Cardiac septum (tissue), 1 donor: ENCODE measurements around the gene GDF7. TPM values are rescaled to one million over a fixed set of nuclear protein-coding genes. Genes with fewer than 3 reads are reported as not detected.

Source experiments
- DNase-seq: peaks from one replicate; pipeline ENCODE4 v3.0.0-alpha.2; 2020; ENCODE audit warnings: low spot score
- intact Hi-C: fragments of 100-400 bp; cut with DNase I; formaldehyde crosslinking; loops from one replicate; pipeline ENCODE4 v1.14.0; 2022
- total RNA-seq: library from RNA; stranded (reverse); fragmentation: NEBNext Ultra II Directional; extraction: Animal tissue kit (Norgen Biotek cat#: 25700); gene quantifications from one replicate; pipeline ENCODE4 v1.2.1, GENCODE V29; 2021
- donor health status: DM: no; HTN: no; CAD: no.

The GDF7 gene
- total RNA-seq, 1 donor from 2014 or later = 0.94 TPM

DNA sequence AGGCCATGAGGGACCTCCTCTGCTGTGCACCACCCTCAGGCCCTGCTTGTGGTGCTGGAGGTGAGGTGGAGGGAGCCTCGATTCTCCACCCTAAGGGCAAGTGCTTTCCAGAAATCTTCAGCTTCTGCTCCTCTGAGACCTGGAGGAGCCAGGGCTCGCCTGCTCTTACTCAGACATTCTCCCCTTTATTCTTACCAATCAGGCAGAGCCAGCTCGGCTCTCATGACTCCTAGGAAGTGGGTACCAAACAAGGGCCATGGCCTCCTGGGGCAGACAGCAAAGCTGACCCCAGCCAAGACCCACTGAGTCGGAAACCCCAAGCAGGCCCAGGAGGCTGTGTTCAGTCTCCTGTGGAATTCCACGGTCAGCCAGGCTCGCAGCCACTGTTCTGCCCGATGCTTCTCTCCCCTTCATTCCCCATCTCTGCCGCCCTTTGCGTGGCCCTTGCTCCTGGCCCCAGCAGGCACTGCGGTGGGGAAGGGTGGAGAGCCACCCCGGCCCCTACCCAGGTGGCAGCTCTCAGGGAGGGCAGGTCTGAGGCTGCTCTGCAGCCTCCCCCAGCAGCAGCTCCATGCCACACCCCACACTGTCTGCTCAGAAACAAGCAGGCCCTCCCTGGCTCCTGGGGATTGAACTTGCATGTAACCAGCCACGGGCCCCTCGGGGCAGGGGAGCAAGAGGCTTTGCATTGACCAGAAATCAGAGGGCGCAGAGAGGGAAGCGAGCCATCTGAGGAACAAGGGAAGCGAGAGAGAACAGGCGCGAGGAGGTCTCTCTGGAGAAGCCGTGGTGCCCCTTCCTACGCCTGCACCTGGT lies 40.0 kb upstream of the GDF7 start:
- DNase-seq = peak; percentile 63
- intact Hi-C loops = no loop called here

DNA sequence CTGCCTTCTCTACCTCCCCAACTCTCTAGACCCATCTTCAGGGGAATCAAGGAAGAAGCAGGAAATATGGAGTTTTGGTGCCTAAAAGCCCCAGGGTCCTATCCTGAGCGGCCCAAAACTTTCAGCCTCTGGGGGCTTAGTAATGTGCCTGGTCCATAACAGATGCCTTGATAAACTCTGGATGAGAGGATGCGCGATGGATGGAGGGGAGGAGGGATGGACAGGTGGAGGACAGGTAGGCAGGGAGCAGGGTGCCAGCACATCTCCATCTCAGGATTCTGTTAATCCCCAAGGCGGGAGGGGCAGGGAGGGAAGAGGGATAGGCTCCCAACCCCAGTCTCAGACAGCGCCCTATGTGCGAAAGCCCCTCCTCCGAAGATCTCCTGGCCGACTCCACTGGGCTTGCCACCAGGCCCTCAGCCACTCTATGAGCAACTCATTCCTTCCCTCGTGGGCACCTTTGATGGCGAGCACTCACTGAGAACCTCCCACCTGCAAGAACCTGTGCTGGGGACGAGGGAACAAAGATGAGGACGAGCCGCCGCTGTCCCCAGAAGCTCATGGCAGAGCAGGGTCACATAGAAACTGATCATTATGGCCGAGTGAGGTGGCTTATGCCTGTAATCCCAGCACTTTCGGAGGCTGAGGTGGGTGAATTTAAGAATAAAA lies 39.1 kb upstream of the GDF7 start:
- no peak for DNase-seq
- intact Hi-C loops = no loop called here

DNA sequence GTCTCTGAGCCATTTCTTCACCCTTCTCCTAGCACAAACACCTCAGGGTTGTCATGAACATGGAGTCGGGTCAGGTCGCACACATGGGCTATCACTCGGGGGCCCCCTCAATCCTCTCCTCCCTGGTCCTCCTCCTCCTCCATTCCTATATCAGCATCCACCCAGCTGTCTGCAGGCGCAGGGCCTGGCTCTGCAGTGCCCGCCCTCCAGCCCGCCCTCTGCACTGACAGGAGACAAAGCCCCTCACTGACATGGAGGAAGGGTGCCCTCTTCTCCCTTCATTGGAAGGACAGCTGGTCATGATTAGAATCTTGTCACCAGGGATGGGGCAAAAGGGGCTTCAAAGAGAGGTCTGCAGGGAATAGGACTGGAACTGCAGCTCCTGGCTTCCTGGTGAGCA lies 37.8 kb upstream of the GDF7 start:
- no peak for DNase-seq
- intact Hi-C loops = no loop called here

DNA sequence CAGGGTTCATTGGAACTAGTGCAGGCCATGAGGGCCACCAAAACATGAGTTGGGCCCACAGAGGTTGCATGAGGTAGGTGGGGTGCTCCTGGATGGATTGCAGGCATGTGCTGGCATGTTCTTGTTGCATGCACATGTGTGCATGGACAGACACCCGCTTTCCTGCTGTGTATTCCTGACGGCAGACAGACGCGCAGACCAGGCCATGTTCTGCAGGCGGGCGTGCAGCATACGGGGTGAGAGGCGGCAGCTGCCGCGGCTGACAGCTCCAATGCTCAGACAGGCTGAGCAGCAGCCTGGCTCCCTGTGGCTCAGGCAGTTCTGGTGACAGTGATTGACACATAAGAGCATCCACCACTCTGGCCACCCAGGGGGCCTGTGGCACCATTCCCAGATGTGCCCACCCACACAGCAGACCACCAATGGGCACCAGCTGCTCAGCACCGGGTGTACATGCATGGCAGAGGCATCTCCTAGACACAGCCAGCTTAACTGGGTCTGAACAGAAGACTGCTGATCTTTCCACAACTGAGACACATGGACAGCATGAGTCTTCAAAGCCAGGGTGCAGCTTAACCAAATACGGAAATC lies 37.3 kb upstream of the GDF7 start:
- intact Hi-C loops = loop anchor here (5.0 kb wide), 1 partner anchor 107 kb away; no protein-coding TSS in a partner anchor
- no peak for DNase-seq

DNA sequence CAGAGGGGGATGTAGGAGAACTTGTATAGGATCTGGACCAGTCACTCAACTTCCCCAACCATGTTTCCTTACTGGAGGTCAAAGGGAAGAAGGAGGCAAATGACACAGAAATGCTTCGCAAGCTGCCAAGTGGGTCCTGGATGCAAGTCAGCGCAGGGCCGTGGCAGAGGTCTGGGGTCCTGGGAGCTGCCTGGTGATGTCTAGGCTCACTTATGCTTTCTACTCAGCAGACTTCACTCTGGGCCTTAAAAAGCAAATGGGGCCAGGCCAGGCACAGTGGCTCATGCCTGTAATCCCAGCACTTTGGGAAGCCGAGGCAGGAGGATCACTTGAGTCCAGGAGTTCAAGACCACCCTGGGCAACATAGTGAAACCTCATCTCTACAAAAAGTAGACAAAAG lies 36.0 kb upstream of the GDF7 start:
- intact Hi-C loops = loop anchor here (5.0 kb wide), 1 partner anchor 109 kb away; no protein-coding TSS in a partner anchor
- no peak for DNase-seq

DNA sequence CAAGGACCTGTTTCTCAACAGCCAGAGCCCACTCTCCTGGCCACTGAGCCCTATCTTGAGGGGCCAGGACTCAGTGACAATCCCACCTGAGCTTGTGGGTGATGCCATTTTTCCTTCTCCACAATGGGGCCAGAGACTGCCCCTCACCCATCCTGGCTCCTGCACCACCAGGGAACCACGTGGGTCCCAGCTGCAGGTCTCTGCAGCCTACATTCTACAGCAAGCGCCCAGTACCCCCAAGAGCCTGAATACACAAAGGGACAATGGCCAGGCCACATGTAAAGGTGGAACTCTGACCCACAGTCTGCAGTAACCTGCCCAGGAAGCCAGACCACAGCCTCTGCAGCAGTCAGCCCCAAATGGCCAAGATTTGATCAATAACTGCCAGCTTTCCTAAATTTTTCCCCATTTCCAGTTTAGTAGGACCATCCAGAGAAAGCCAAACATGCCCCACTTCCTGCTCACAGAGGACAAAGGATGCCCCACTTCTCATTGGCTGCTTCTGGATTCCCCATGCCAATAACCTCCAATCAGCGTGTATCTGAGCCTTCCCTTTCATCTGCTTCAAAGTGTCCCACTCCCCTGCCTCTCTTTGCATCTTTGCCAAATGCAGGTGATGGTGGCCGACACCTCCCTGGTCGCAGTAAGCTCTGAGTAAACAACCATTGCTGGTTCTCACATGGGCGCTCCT lies 35.2 kb upstream of the GDF7 start:
- DNase-seq = no peak
- intact Hi-C loops = loop anchor here (5.0 kb wide), 1 partner anchor 109 kb away; no protein-coding TSS in a partner anchor

GRCh38 chr2:20632446-20632990 lies 34.4 kb upstream of the GDF7 start:
- intact Hi-C loops = loop anchor here (5.0 kb wide), 1 partner anchor 110 kb away; no protein-coding TSS in a partner anchor
- no peak for DNase-seq

GRCh38 chr2:20633001-20633400 lies 33.9 kb upstream of the GDF7 start:
- intact Hi-C loops = loop anchor here (5.0 kb wide), 1 partner anchor 111 kb away; no protein-coding TSS in a partner anchor
- no peak for DNase-seq

- DNase-seq = no peak
- intact Hi-C loops = loop anchor here (5.0 kb wide), 1 partner anchor 112 kb away; no protein-coding TSS in a partner anchor
Observed at GRCh38 chr2:20633794-20634506, 33.0 kb upstream of the GDF7 start.

DNA sequence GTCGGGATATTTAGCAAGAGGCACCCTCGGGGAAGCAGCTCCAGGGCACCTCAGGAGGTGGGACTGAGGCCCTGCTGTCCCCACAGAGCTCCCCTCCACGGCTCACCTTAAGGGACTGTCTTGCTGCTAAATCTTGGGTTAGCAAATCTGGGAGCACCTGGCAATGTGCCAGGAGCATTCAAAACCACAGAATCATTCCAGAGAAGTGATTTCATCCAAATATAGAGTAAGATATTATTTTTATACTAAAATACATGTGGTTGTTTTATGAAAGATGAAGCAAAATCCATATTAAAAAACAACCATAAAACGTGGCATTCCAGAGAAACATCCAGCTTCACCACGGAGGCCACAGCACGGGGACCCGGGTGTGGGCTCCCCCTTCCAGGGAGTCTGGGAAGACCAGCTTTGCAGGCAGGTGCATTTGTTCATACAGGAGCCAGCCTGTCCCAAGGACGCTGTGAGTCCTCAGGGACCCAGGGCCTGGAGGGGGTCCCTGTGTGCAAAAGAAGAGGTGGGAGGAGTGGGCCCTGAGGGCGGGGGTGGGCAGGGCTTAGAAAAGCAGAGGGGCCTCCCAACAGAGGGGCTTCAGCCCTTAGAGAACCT lies 32.3 kb upstream of the GDF7 start:
- DNase-seq = no peak
- intact Hi-C loops = loop anchor here (1.0 to 5.0 kb wide), 2 partner anchors 112 to 190 kb away; no protein-coding TSS in a partner anchor

GRCh38 chr2:20635113-20635510 lies 31.8 kb upstream of the GDF7 start:
- intact Hi-C loops = loop anchor here (1.0 kb wide), 1 partner anchor 191 kb away; no protein-coding TSS in a partner anchor
- no peak for DNase-seq

DNA sequence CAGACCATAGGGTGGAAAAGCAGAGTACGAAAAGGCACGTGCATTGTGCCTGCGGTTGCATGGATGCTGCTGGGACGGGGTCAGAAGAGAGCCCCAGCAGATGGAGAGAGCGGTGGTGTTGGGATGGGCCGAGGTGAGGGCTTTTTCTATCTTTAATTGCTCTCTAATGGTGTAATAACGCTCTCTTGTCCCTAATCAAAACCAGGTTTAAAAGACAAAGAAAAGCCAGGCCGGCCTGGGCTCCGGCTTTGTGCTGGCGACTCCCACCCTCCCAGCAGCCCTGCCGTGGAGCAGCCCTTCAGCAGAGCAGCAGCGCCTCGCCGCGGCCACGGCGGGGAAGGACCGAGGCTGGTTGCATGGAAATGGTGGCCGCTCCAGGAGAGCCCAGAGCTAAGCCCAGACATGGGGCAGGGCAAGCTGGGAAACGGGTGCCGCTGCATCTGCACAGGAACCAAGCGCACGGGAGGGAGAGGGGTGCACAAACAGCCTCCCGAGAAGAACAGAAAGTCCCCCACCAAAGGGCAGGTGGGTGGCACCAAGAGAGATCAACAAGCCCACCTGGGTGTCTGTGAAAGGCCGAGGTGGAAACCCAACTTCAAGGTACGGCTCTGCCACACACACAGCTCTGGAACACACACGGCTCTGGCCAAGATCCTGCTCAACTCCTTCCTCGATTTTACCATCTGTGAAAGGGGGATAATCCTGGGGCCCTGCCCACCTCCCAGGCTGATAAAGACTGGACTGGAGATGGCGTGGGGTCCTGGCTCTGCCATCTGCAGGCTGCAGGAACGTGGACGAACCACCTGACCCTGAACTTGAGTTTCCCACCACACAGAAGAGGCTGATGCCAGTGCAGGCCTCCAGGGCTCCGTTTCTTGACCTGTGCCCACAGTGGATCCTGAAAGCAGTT lies 31.0 kb upstream of the GDF7 start:
- intact Hi-C loops = loop anchor here (1.0 kb wide), 1 partner anchor 192 kb away; no protein-coding TSS in a partner anchor
- peak; percentile 91 for DNase-seq

- intact Hi-C loops = no loop called here
- DNase-seq = no peak
Observed at GRCh38 chr2:20637147-20637546, 29.8 kb upstream of the GDF7 start.

GRCh38 chr2:20638014-20638413 lies 28.9 kb upstream of the GDF7 start:
- intact Hi-C loops = no loop called here
- no peak for DNase-seq

- intact Hi-C loops = no loop called here
- no peak for DNase-seq
Observed at GRCh38 chr2:20638646-20639430, 28.1 kb upstream of the GDF7 start.

GRCh38 chr2:20640411-20641122 lies 26.4 kb upstream of the GDF7 start:
- no peak for DNase-seq
- intact Hi-C loops = no loop called here
